Muscle layer of duodenum (tissue), 2 donors: ENCODE measurements around the gene TSHZ1.
A peak's percentile ranks its signal among the peaks of the same experiment; 100 is the strongest.

Experiments used
- H3K27ac ChIP-seq: one replicate; pipeline ENCODE4 v1.7.0; 2013; ENCODE audit warnings: mild to moderate bottlenecking, low read length
- H3K27me3 ChIP-seq: one replicate; pipeline ENCODE4 v1.7.0; 2013; ENCODE audit warnings: low read depth, mild to moderate bottlenecking, control low read depth, low read length
- H3K36me3 ChIP-seq, 2 donors: one replicate each; pipeline ENCODE4 v1.7.0; 2013; ENCODE audit warnings: low read length in 2 of 2, control low read depth in 1 of 2, mild to moderate bottlenecking in 1 of 2; ENCODE audit not compliant: insufficient read depth in 2 of 2, control insufficient read depth in 1 of 2
- H3K4me1 ChIP-seq, 2 donors: one replicate each; pipeline ENCODE4 v1.7.0; 2013; ENCODE audit warnings: low read length in 2 of 2, mild to moderate bottlenecking in 2 of 2, control low read depth in 1 of 2, moderate library complexity in 1 of 2; ENCODE audit not compliant: insufficient read depth in 2 of 2, control insufficient read depth in 1 of 2
- H3K4me3 ChIP-seq, 2 donors: one replicate each; pipeline ENCODE4 v1.7.0; 2013; ENCODE audit warnings: low read length in 2 of 2, low read depth in 1 of 2, mild to moderate bottlenecking in 1 of 2
- H3K9me3 ChIP-seq, 2 donors: one replicate each; pipeline ENCODE4 v1.7.0; 2013; ENCODE audit warnings: low read length in 2 of 2, control low read depth in 1 of 2, mild to moderate bottlenecking in 1 of 2; ENCODE audit not compliant: control insufficient read depth in 1 of 2
- donor health status: healthy.

The TSHZ1 gene

GRCh38 chr18:75203416-75204268 lies 7.0 kb upstream of the TSHZ1 start:
- Histone ChIP-seq H3K36me3 (peaks cover 7 to 12% of the 10 kb centered on the region in 2 donors), H3K27ac (peak overlapping the region; percentile 65)

GRCh38 chr18:75204269-75204731 lies 6.3 kb upstream of the TSHZ1 start:
- H3K4me1 ChIP-seq: peaks cover 8 to 29% of the 10 kb centered on the region in 2 donors
- H3K4me3 ChIP-seq: peak overlapping the region; percentile 18 to 75
- no peaks in the 10 kb centered on the region for H3K9me3 ChIP-seq
- no peak overlapping the region for H3K27ac ChIP-seq
- peaks cover 7 to 12% of the 10 kb centered on the region in 2 donors for H3K36me3 ChIP-seq
- no peaks in the 10 kb centered on the region for H3K27me3 ChIP-seq

More at GRCh38 chr18:75203416-75204268, 7.0 kb upstream of the TSHZ1 start:
- peaks cover 8 to 29% of the 10 kb centered on the region in 2 donors for H3K4me1 ChIP-seq
- H3K4me3 ChIP-seq: peak overlapping the region; percentile 18 to 75
- no peaks in the 10 kb centered on the region for H3K27me3 ChIP-seq
- H3K9me3 ChIP-seq: no peaks in the 10 kb centered on the region

- H3K9me3 ChIP-seq: no peaks in the 10 kb centered on the region
- H3K27ac ChIP-seq: peak overlapping the region; percentile 49
- peaks cover 5 to 11% of the 10 kb centered on the region in 2 donors for H3K36me3 ChIP-seq
- H3K4me3 ChIP-seq: peak overlapping the region; percentile 40 to 75
- H3K27me3 ChIP-seq: no peaks in the 10 kb centered on the region
- H3K4me1 ChIP-seq: peaks cover 8 to 29% of the 10 kb centered on the region in 2 donors
Observed at GRCh38 chr18:75204732-75205513, 5.7 kb upstream of the TSHZ1 start.

- peak overlapping the region; percentile 40 to 75 for H3K4me3 ChIP-seq
- H3K9me3 ChIP-seq: no peaks in the 10 kb centered on the region
- peaks cover 0 to 6% of the 10 kb centered on the region in 2 donors for H3K36me3 ChIP-seq
- H3K4me1 ChIP-seq: peaks cover 8 to 33% of the 10 kb centered on the region in 2 donors
- H3K27me3 ChIP-seq: no peaks in the 10 kb centered on the region
- peak overlapping the region; percentile 49 for H3K27ac ChIP-seq
Observed at GRCh38 chr18:75205514-75206132, 5.0 kb upstream of the TSHZ1 start.

- Histone ChIP-seq H3K4me1 (peaks cover 8 to 33% of the 10 kb centered on the region in 2 donors), H3K27me3 (no peaks in the 10 kb centered on the region), H3K4me3 (peak overlapping the region; percentile 85 to 96), H3K9me3 (no peaks in the 10 kb centered on the region), H3K36me3 (peaks cover 0 to 2% of the 10 kb centered on the region in 2 donors), H3K27ac (peak overlapping the region; percentile 49)
Observed at GRCh38 chr18:75206452-75207309, 3.9 kb upstream of the TSHZ1 start.

- Histone ChIP-seq H3K27ac (peak overlapping the region; percentile 49), H3K4me3 (peak overlapping the region; percentile 85 to 96), H3K27me3 (no peaks in the 10 kb centered on the region), H3K9me3 (no peaks in the 10 kb centered on the region), H3K36me3 (no peaks in the 10 kb centered on the region), H3K4me1 (peaks cover 10 to 26% of the 10 kb centered on the region in 2 donors)
Observed at GRCh38 chr18:75207310-75208154, 3.1 kb upstream of the TSHZ1 start.

GRCh38 chr18:75208155-75208835 lies 2.3 kb upstream of the TSHZ1 start:
- Histone ChIP-seq H3K4me3 (peak overlapping the region; percentile 85 to 96), H3K27me3 (no peaks in the 10 kb centered on the region), H3K4me1 (peaks cover 14 to 29% of the 10 kb centered on the region in 2 donors), H3K36me3 (no peaks in the 10 kb centered on the region), H3K27ac (peak overlapping the region; percentile 49), H3K9me3 (no peaks in the 10 kb centered on the region)

- H3K4me1 ChIP-seq: peaks cover 16 to 30% of the 10 kb centered on the region in 2 donors
- H3K4me3 ChIP-seq: peak overlapping the region; percentile 85 to 96
- H3K27me3 ChIP-seq: no peaks in the 10 kb centered on the region
- no peaks in the 10 kb centered on the region for H3K36me3 ChIP-seq
- H3K27ac ChIP-seq: peak overlapping the region; percentile 49
- no peaks in the 10 kb centered on the region for H3K9me3 ChIP-seq
Observed at GRCh38 chr18:75208836-75209128, 1.8 kb upstream of the TSHZ1 start.

GRCh38 chr18:75209129-75209950 lies 1.3 kb upstream of the TSHZ1 start, which contains the start of gene PTGR3:
Gene PTGR3 (minus strand): TSS chr18:75209139. CDS start chr18:75209058, 81 bp downstream.
- Histone ChIP-seq H3K27ac (peak within 1 kb of the TSS; percentile 93), H3K4me1 (peaks cover 19 to 30% of the 10 kb centered on the region in 2 donors), H3K36me3 (no peaks in the 10 kb centered on the region), H3K27me3 (no peaks in the 10 kb centered on the region), H3K4me3 (peak within 1 kb of the TSS; percentile 85 to 96), H3K9me3 (no peaks in the 10 kb centered on the region)
